GM12892 (cell line): ENCODE measurements around the gene ALDH1A1.

Experiments
- POLR2A ChIP-seq: IDR thresholded peaks from 2 replicates; pipeline ENCODE4 v1.6.1; 2011; ENCODE audit warnings: low read depth, low read length, control low read depth
- POLR2AphosphoS5 ChIP-seq: IDR thresholded peaks from 2 replicates; pipeline ENCODE4 v1.6.1; 2011; ENCODE audit warnings: low read depth, low read length, control low read depth
- TAF1 ChIP-seq: IDR thresholded peaks from 2 replicates; pipeline ENCODE4 v1.6.1; 2011; ENCODE audit warnings: low read depth, mild to moderate bottlenecking, control low read depth, low read length, borderline replicate concordance

DNA sequence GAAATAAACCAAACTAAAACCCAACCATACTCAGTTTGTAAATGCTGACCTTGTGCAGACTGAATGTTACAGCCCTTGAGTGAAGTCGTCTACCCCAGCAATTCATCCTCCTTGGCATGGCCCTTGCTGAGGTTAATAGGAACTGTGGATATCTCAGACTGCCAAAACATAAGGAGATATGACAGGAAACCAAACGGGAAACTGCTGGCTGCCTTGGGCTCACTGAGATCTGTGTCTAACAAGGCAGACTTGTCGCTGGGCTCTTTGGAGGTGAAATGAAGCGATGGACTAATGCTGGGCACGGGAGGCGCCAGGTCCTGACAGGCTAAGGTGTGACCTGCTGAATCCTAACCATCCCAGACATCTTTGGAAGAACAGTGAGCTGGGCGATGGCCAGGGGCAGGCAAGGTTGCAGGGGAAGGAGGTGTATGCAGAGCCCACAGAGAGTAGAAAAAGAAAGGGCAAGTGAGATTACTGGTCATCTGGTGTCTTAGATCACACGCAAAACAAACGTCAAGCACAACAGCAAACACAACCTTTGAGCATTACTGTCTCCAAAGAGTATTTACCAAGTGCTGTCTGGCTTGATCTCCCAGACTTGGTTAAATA is 44.6 kb upstream of the ALDH1A1 start:
- TF ChIP-seq POLR2A: no peak
- no peak for TF ChIP-seq POLR2AphosphoS5
- no peak for TF ChIP-seq TAF1
